VCaP (cell line): ENCODE measurements around the gene SSBP1.

Experiments
- H3K27ac ChIP-seq: fragments of 450-650 bp; 2 replicates; pipeline ENCODE4 v1.5.1; 2017
- TF ChIP-seq, protein P1 (sequence below): fragments of 450-650 bp; conservative IDR thresholded peaks from 2 replicates; pipeline ENCODE4 v1.5.1; 2017; ENCODE audit warnings: mild to moderate bottlenecking, moderate library complexity

Gene SSBP1

DNA sequence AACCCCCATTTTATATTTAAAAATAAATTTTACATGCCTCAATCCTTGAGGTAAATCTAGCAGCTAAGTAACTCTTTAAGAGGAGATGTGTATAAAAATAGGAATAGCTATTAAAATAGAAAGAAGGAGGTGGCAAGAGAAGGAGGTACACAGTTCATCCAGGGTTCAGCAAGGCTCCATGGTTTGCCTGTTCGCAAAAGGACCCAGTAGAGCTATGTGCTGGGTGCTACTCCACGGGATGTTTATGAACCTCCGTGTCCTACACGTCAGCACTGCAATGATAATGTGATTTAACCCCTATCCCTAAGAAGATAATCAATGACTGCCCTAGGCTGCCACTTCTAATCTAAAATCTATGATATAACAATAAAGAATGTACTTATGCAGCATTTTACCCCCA is 35.3 kb upstream of the SSBP1 start:
- TF ChIP-seq, protein P1, sequence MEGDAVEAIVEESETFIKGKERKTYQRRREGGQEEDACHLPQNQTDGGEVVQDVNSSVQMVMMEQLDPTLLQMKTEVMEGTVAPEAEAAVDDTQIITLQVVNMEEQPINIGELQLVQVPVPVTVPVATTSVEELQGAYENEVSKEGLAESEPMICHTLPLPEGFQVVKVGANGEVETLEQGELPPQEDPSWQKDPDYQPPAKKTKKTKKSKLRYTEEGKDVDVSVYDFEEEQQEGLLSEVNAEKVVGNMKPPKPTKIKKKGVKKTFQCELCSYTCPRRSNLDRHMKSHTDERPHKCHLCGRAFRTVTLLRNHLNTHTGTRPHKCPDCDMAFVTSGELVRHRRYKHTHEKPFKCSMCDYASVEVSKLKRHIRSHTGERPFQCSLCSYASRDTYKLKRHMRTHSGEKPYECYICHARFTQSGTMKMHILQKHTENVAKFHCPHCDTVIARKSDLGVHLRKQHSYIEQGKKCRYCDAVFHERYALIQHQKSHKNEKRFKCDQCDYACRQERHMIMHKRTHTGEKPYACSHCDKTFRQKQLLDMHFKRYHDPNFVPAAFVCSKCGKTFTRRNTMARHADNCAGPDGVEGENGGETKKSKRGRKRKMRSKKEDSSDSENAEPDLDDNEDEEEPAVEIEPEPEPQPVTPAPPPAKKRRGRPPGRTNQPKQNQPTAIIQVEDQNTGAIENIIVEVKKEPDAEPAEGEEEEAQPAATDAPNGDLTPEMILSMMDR, result no peak
- H3K27ac ChIP-seq, result peak overlapping the region; percentile 92

DNA sequence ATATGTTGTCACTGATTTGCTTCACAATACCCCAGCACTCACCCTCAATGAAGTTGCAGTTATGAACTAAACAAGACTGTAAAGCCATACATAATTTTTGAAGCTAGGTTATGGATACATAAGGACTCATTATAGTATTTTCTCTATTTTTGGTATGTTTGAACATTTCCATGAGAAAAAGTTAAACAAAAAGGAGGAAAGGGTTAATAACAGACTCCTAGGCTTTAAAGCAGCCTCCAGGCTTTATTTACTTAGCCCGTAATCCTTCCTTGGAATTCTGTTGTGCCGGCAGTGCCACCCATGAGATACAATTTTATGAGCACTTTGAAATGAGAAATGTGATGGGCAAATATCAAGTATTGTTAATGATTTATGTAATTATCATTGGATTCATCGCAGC is 34.0 kb upstream of the SSBP1 start:
- TF ChIP-seq, protein P1, result no peak

DNA sequence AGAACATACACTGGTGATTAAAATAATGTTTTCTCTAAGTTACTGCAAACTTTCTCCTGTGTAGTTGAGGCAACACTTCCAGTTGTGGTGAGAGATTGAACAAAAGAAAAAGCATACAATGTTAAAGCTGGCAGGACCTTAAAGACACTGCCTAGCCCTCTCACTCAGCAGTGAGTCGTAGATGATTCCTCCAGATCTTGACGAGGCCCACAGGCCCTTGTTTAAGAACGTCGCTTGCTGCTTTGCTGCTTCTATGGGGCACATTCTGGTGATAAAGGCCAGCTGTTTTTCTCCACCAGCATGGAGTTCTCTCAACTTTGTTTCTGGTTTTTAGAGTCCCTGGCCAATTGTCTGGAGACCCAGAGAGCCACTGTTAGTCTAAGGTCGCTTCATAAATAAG is 33.4 kb upstream of the SSBP1 start:
- peak overlapping the region; percentile 41; the same call in 1 of the 2 replicates for H3K27ac ChIP-seq
- TF ChIP-seq, protein P1, result no peak

More for the DNA sequence above, 34.0 kb upstream of the SSBP1 start:
- peak overlapping the region; percentile 92; the same call in 1 of the 2 replicates for H3K27ac ChIP-seq

DNA sequence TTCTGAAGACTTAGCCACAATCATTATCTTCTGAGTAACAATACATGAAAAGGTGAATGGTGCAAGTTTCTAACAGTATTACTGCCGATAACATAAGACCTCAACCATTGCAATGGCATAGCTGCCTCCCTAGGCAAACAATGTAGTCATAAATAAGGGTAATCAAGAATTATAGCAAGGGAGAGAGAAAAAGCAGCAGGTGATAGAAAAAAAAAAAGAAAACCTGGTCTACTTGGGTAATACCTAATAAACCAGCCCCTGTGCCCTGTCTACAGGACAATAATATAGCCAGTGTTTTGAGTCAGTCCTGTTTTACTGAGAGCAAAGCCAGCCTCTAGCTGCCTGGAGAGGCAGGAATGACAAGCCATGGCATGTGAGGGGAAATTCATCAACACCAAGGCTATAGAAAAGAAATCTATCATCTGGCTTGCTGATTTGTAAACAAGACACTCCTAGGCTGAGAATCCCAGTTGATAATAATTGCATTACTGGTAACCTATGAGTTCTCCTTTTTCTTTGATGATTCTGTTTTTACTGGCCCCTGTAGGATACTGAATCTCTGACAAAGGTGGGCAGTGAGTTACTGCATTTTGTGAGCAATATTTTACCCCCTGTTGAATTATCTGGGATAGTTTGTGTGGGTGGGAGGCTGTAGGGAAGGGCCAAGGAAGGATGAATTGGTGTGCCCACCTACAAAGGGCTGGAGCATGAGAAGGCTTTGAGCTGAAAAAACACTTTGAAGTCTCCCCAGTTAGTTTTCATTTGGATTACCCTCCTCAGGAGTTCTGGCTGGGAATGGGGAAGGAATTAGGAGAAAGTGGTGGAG is 31.7 kb upstream of the SSBP1 start:
- no peak overlapping the region for H3K27ac ChIP-seq

DNA sequence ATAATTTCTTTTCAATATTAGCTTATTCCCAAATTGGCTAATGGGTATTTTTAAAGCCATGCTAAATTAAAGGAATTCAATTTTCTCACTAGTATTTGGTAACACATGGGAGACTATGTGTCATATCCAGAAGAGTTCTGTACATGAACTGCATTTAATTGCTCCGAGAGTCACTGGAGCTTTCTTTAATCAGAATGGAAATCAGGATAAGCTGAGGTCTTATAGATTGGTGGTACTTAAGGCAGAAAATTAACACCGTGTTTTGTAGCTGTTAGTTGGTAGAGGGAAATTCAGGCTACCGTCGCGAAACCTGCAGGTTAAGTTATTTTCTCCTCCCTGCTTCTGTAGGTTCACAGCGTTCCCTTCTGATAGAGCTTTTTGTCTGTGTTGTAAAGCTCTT is 29.8 kb upstream of the SSBP1 start, which contains the start of gene WEE2:
Gene WEE2, plus strand, starts transcription at position 3 of the 400 bp plus-strand sequence. CDS start 406 bp downstream, outside the sequence.
- TF ChIP-seq, protein P1, result no peak
- H3K27ac ChIP-seq, result no peak within 1 kb of the TSS

More for the DNA sequence above, 31.7 kb upstream of the SSBP1 start:
- TF ChIP-seq, protein P1, result no peak

DNA sequence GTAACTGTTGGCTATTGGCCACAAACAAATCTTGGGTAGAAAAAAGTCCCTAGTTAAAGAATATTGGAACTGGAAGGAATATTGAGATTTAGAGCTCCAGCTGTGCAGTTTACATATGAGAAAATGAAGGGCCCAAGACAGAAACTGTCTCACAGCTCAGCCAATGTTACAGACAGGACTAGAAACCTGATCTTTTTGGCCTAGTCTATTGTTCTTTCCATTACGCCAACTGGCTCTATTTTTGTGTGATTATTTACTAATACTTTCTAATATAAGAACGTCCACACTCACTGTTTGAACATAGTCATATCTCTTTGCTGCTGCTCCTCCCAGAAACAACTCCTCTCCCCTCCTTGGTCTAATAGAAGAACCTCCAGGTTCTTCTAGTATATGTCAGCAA is 28.8 kb upstream of the SSBP1 start:
- H3K27ac ChIP-seq, result no peak overlapping the region
- TF ChIP-seq, protein P1, result no peak

DNA sequence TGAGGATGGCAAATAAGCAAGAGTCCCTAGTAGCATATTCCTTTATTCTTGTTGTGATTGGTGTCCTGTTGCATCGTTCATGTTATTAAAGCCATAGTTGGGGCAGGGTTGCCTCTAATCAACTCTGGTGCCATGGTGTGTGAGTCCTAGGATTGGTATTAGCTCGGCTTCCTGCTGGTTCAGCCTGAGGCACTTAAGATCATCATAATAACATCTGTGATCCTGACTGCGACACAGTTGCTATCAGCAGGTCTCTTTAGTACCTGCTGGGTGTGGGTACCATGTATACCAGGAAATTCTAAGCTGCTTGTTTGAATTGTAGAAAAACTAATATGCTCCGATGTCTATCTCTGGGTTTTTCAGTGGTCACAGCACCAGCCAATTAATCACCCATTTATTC is 28.4 kb upstream of the SSBP1 start:
- TF ChIP-seq, protein P1, result no peak
- H3K27ac ChIP-seq, result no peak overlapping the region
